HepG2 (cell line): ENCODE results near the gene HIC1. TPM values are rescaled to one million over a fixed set of nuclear protein-coding genes. Genes with fewer than 3 reads are reported as not detected.

Experiments
- ATF2 ChIP-seq: sonication (generic); formaldehyde crosslinking; IDR thresholded peaks from 2 replicates; pipeline ENCODE4 v1.4.0; 2020; ENCODE audit warnings: missing genetic modification reagents
- CC2D1A ChIP-seq: sonication (generic); formaldehyde crosslinking; IDR thresholded peaks from 2 replicates; pipeline ENCODE4 v1.8.1; 2023; ENCODE audit warnings: mild to moderate bottlenecking, missing genetic modification reagents
- CTCF ChIP-seq: sonication (generic); formaldehyde crosslinking; IDR thresholded peaks from 2 replicates; pipeline ENCODE4 v1.5.0; 2020; ENCODE audit warnings: mild to moderate bottlenecking, missing genetic modification reagents, moderate library complexity
- EZH2 ChIP-seq: conservative IDR thresholded peaks from 2 replicates; pipeline ENCODE4 v1.6.1; 2012; ENCODE audit warnings: mild to moderate bottlenecking, low read depth, low read length, moderate library complexity
- GRHL1 ChIP-seq: sonication (generic); formaldehyde crosslinking; conservative IDR thresholded peaks from 2 replicates; pipeline ENCODE4 v1.8.0; 2022; ENCODE audit warnings: missing genetic modification reagents
- MIER2 ChIP-seq: IDR thresholded peaks from 2 replicates; pipeline ENCODE4 v1.6.1; 2016; ENCODE audit warnings: missing biosample characterization, missing genetic modification reagents
- NFIC ChIP-seq: IDR thresholded peaks from 2 replicates; pipeline ENCODE4 v1.6.1; 2012; ENCODE audit warnings: mild to moderate bottlenecking, low read length, inconsistent platforms
- PBX3 ChIP-seq: sonication (generic); formaldehyde crosslinking; IDR thresholded peaks from 2 replicates; pipeline ENCODE4 v1.8.1; 2023; ENCODE audit warnings: missing genetic modification reagents, inconsistent platforms, borderline replicate concordance
- RAD51 ChIP-seq: fragments of 450-650 bp; IDR thresholded peaks from 2 replicates; pipeline ENCODE4 v1.6.1; 2016; ENCODE audit warnings: borderline replicate concordance
- RBAK ChIP-seq: sonication (generic); formaldehyde crosslinking; IDR thresholded peaks from 2 replicates; pipeline ENCODE4 v1.5.1; 2020; ENCODE audit warnings: mild to moderate bottlenecking, missing genetic modification reagents
- STAT6 ChIP-seq: sonication (generic); formaldehyde crosslinking; IDR thresholded peaks from 2 replicates; pipeline ENCODE4 v1.4.0; 2020; ENCODE audit warnings: missing genetic modification reagents, mild to moderate bottlenecking, borderline replicate concordance
- THAP7 ChIP-seq: sonication (generic); formaldehyde crosslinking; IDR thresholded peaks from 2 replicates; pipeline ENCODE4 v1.8.1; 2023; ENCODE audit warnings: mild to moderate bottlenecking, missing genetic modification reagents
- YY1 ChIP-seq: IDR thresholded peaks from 2 replicates; pipeline ENCODE4 v1.6.1; 2011; ENCODE audit warnings: low read length, low read depth, moderate library complexity, mild to moderate bottlenecking; ENCODE audit not compliant: insufficient read depth, insufficient replicate concordance
- ZFAT ChIP-seq: sonication (generic); formaldehyde crosslinking; conservative IDR thresholded peaks from 2 replicates; pipeline ENCODE4 v1.8.1; 2023; ENCODE audit warnings: missing genetic modification reagents, inconsistent platforms
- ZFY ChIP-seq: sonication (generic); formaldehyde crosslinking; IDR thresholded peaks from 2 replicates; pipeline ENCODE4 v1.4.0; 2020; ENCODE audit warnings: missing genetic modification reagents
- ZNF260 ChIP-seq: sonication (generic); formaldehyde crosslinking; IDR thresholded peaks from 2 replicates; pipeline ENCODE4 v1.4.0; 2020; ENCODE audit warnings: missing genetic modification reagents, low read depth, mild to moderate bottlenecking, borderline replicate concordance
- ZNF333 ChIP-seq: sonication (generic); formaldehyde crosslinking; IDR thresholded peaks from 2 replicates; pipeline ENCODE4 v1.4.0; 2020; ENCODE audit warnings: mild to moderate bottlenecking, missing genetic modification reagents, borderline replicate concordance
- ZNF691 ChIP-seq: sonication (generic); formaldehyde crosslinking; IDR thresholded peaks from 2 replicates; pipeline ENCODE4 v1.4.0; 2020; ENCODE audit warnings: missing genetic modification reagents, low read depth, mild to moderate bottlenecking, borderline replicate concordance
- ZNF775 ChIP-seq: sonication (generic); formaldehyde crosslinking; IDR thresholded peaks from 2 replicates; pipeline ENCODE4 v1.4.0; 2020; ENCODE audit warnings: missing genetic modification reagents, mild to moderate bottlenecking, moderate library complexity, borderline replicate concordance
- polyA plus RNA-seq, 8 experiments: library from polyadenylated mRNA; depleted of rRNA in 3 of 8; stranded (reverse) in 7 of 8; unstranded in 1 of 8; fragments of >200 nt; fragmentation: Illumina TruSeq in 4 of 8; extraction: Trizol in 4 of 8; gene quantifications; 2 replicates each; pipeline versions ENCODE4 v1.2.1 to v1.2.3, GENCODE V29; 2011 to 2016; ENCODE audit warnings: low read depth in 4 of 8, missing spikeins in 1 of 8, mixed read lengths in 1 of 8; ENCODE audit not compliant: insufficient read depth in 1 of 8
- total RNA-seq, 5 experiments: library from RNA; depleted of rRNA; stranded (reverse); fragments of >200 nt; fragmentation: Illumina TruSeq; extraction: Trizol; gene quantifications; 2 replicates each; pipeline ENCODE4 v1.2.3, GENCODE V29; 2016; ENCODE audit warnings: low read depth in 1 of 5

The HIC1 gene
- total and polyA plus RNA-seq, 2 of the 13 experiments (the other 11 are each of a cell fraction or from before 2014, with no cell fraction given), result 0.04 to 0.31 TPM

- TF ChIP-seq STAT6 (CRISPR knock-in tag) (no peak), CTCF (CRISPR knock-in tag) (0 out of 2 replicates have a peak, but pooled peaks have one; percentile 26), RAD51 (no peak), RBAK (CRISPR knock-in tag) (no peak), ZNF775 (CRISPR knock-in tag) (no peak), THAP7 (CRISPR knock-in tag) (no peak), YY1 (no peak), NFIC (no peak), ZNF260 (CRISPR knock-in tag) (no peak), PBX3 (CRISPR knock-in tag) (no peak), ATF2 (no peak), ZFY (CRISPR knock-in tag) (no peak), MIER2 (no peak), ZFAT (CRISPR knock-in tag) (no peak), ZNF333 (no peak), GRHL1 (CRISPR knock-in tag) (no peak), EZH2 (no peak), CC2D1A (CRISPR knock-in tag) (no peak), ZNF691 (CRISPR knock-in tag) (peak; percentile 44; the same call in 1 of the 2 replicates)
Observed at GRCh38 chr17:2042390-2042847, 12.5 kb upstream of the HIC1 start (continued).
